AG09309 (cell line): Measurements from ENCODE around the gene IRAK1.
A peak's percentile ranks its signal among the peaks of the same experiment; 100 is the strongest.

Source experiments
- DNase-seq: peaks from one replicate; pipeline ENCODE4 v3.0.0-alpha.2; 2010; ENCODE audit warnings: low read depth
- H3K4me3 ChIP-seq: 2 replicates; pipeline ENCODE4 v1.5.1; 2011; ENCODE audit warnings: mild to moderate bottlenecking, low read depth, low read length, moderate library complexity; ENCODE audit not compliant: control insufficient read depth
- TF ChIP-seq, protein P1 (sequence below): IDR thresholded peaks from 2 replicates; pipeline ENCODE4 v1.5.1; 2011; ENCODE audit warnings: mild to moderate bottlenecking, low read depth, low read length, inconsistent platforms; ENCODE audit not compliant: insufficient read depth, control insufficient read depth; ENCODE audit errors: missing control alignments

The IRAK1 gene

DNA sequence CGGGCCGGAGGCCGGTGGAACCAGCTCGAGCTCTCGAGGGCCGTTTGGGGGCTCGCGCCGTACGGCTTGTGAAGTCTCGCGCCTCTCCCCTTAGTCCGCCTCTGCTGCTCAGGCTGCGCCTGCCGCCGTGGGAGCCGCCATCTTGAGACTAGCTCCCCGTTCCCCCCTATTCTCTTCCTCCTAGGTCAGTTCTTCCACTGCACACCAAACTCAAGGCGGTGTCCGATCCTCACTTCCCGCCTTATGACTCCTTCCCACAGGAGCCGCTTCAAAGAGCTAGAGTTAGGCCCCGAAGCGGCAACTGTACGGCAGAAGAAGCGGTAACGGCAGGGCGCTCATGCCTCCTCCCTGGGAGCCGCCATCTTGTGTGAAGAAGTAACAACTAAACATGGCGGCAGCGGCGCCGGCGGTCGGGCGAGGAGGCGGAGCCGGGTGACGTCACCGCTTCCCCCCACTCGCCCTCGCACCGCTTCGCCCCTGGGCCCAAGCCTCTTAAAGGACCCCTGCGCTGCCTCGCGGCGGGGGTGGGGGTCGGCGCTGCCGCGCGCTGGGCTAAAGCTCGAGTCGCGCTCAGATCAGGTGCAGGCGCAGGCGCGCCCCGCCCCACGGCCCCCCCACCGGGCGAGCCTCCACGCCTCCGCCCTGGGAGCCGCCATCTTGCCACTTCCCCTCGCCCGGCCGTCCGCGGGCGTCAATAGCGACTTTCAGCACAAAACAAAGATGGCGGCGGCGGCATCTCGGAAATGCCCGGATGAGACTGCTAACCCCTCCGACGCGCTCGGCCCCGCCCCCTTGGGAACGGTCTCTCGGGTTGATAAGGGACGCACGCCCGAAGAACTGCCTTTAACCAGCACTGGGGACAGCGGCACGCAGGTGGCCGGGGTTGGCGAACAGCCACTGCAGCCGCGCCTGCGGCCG, 48.0 kb downstream of the IRAK1 start, which contains the start of gene HCFC1:
TSS of gene HCFC1 (minus strand) at position 369 of the 918 bp plus-strand sequence. CDS start 978 bp downstream, outside the sequence.
- H3K4me3 ChIP-seq: peak within 1 kb of the TSS; percentile 92
- TF ChIP-seq, protein P1, sequence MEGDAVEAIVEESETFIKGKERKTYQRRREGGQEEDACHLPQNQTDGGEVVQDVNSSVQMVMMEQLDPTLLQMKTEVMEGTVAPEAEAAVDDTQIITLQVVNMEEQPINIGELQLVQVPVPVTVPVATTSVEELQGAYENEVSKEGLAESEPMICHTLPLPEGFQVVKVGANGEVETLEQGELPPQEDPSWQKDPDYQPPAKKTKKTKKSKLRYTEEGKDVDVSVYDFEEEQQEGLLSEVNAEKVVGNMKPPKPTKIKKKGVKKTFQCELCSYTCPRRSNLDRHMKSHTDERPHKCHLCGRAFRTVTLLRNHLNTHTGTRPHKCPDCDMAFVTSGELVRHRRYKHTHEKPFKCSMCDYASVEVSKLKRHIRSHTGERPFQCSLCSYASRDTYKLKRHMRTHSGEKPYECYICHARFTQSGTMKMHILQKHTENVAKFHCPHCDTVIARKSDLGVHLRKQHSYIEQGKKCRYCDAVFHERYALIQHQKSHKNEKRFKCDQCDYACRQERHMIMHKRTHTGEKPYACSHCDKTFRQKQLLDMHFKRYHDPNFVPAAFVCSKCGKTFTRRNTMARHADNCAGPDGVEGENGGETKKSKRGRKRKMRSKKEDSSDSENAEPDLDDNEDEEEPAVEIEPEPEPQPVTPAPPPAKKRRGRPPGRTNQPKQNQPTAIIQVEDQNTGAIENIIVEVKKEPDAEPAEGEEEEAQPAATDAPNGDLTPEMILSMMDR: no peak
- peak; percentile 54 for DNase-seq

DNA sequence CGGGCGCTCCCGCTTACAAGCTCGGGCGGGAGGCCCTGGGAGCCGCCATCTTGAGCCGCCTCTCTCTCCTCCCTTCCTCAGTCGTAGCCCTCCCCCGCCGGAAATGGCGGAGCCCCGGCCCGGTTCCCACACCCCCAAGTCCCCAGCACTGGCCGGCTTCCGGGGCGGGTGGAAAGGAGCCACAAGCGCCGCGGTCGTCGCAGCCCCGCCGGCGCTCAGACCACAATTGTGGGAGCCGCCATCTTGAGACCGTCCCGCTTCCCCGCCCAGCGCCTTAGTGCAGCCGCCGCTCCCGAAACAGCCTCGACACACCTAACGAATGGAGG, 48.6 kb downstream of the IRAK1 start:
- H3K4me3 ChIP-seq: peak overlapping the region; percentile 92
- DNase-seq: peak; percentile 38
- TF ChIP-seq, protein P1: no peak

DNA sequence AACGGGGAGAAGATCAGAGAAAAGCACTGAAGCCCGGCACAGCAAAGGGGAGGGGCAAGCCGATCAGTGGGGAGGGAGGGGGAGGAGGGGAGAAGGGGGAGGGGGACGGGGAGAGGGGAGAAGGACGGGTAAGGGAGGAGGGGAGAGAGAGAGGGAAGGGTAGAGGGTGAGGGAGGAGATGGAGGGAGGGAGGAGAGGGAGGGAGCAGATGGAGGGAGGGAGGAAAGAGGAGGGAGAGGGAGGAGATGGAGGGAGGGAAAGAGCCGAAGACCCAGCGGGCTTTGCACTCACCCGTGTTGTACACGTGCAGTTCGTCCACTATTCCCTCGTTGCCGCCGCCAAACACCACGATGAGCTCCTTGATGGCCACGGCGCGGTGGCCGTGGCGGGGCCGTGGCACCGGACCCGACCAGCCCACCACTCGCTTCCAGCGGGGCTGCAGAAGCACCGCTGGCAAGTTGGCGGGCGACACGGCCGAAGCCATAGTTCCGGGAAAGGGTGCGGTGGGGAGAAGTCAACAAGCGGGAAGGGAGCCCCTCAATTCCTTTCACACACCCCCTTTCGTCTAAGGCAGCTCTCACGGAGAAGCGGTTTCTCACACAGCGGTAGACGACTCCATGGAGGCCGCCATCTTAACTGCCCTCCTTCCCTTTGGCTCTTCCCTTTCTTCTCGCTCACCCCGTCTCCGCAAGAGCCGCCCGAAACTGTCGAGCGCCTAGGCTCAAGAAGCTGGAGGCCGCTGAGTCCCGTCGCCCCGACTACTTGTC, 49.2 kb downstream of the IRAK1 start:
- TF ChIP-seq, protein P1: no peak
- DNase-seq: peak; percentile 34
- H3K4me3 ChIP-seq: peak overlapping the region; percentile 92

DNA sequence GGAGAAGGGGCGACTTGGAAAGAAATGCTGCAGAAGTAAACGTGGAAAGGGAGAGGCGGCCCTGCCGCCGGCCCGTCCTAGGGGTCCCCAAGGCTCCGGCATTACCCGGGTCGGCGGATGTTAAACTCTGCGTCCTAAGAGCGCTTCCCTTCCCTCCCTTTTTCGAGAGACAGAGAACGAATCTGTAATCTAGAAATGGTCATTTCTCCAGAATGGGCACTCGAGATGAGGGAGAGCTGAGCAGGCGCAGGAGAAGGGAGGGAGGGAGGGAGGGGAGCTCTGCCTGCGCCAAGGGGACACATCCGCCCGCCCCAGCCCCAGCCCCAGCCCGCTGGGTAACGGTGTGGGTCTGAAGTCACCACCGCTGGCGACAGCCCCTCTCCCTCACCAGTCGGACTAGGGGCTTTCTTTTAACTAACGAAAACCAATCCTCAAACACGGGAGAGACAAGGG, 49.8 kb downstream of the IRAK1 start:
- peak overlapping the region; percentile 92 for H3K4me3 ChIP-seq
- TF ChIP-seq, protein P1: no peak
- DNase-seq: no peak

DNA sequence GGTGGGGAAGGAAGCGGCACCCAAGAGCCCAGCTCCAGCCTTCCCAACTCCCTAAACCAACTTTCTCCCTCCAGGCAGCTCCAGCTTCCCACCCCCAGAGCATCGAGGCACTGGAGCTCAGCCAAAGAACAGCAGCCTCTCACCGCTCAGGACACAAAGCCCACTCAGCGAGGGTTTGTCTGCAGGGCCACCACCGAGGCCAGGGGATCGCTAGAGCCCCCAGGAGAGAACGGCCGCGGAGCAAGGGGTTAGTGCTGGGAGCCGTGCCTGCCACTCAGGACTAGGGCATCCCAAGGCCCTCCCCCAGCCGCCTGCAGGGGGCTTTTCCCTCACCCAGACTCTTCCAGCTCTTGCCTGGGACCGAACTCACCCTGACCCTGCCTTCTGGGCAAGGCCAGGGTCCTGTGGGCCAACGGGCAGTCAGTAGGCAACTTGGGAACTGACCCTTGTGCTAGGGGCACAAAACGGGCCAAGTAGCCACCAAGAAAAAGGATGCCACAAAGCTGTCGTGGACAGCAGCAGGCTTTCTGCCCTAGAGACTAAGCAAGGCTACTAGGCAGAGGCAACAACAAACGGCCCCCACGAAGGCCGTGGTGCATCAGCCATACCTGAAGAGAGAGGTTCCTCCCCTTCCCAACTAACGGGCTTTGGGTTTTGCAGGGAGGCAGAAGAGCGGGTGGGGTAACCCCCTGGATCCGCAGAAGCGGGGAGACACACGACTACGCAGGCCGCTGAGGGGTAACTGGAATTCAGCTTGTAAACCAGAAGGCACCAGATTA, 50.4 kb downstream of the IRAK1 start:
- no peak for DNase-seq
- TF ChIP-seq, protein P1: no peak
- peak overlapping the region; percentile 92 for H3K4me3 ChIP-seq

DNA sequence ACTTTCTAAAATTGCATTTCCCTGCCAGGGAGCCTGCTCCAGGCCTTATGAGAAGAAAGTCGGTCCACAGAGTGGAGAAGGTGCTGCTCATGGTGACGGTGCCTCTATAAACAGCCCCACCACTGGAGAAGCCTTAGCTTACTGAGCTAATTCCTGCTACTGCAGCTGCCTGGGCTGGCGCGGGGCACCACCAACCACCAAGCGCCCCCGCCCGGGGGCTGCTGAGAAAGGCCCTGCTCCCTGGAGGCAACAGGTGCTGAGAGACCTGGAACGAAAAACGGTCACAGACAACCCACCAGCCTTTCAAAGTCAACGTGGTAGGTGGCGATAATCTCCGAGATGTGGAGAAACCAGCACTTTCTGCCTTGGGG, 51.0 kb downstream of the IRAK1 start:
- TF ChIP-seq, protein P1: no peak
- H3K4me3 ChIP-seq: peak overlapping the region; percentile 92
- no peak for DNase-seq
